DOHH2 (cell line): ENCODE measurements around the gene HDDC3.

Experiments
- H3F3A ChIP-seq: fragments of 200-600 bp; sonication (generic), shearing (Covaris generic); 2 replicates; pipeline ENCODE4 v1.6.0; 2016; ENCODE audit warnings: antibody characterized with exemption, mild to moderate bottlenecking; ENCODE audit not compliant: control insufficient read depth, insufficient read depth
- H3K27ac ChIP-seq: fragments of 200-600 bp; sonication (generic); 2 replicates; pipeline ENCODE4 v1.5.1; 2014; ENCODE audit warnings: low read depth, mild to moderate bottlenecking, low read length, moderate library complexity
- H3K27me3 ChIP-seq: fragments of 200-600 bp; sonication (generic); 2 replicates; pipeline ENCODE4 v1.6.1; 2014; ENCODE audit warnings: mild to moderate bottlenecking, low read length, mixed read lengths; ENCODE audit not compliant: control insufficient read depth
- H3K36me3 ChIP-seq: fragments of 200-600 bp; sonication (generic); 2 replicates; pipeline ENCODE4 v1.6.1; 2014; ENCODE audit warnings: mild to moderate bottlenecking, low read length, moderate library complexity, mixed read lengths; ENCODE audit not compliant: control insufficient read depth
- H3K4me1 ChIP-seq: fragments of 200-600 bp; sonication (generic); 2 replicates; pipeline ENCODE4 v1.6.1; 2014; ENCODE audit warnings: mild to moderate bottlenecking, low read length, mixed read lengths; ENCODE audit not compliant: control insufficient read depth
- H3K4me2 ChIP-seq: fragments of 200-600 bp; sonication (generic); 2 replicates; pipeline ENCODE4 v1.6.0; 2014; ENCODE audit warnings: mild to moderate bottlenecking, low read length, moderate library complexity
- H3K4me3 ChIP-seq: fragments of 200-600 bp; sonication (generic); 2 replicates; pipeline ENCODE4 v1.5.1; 2014; ENCODE audit warnings: mild to moderate bottlenecking, low read length, mixed read lengths
- H3K79me2 ChIP-seq: fragments of 200-600 bp; sonication (generic); 2 replicates; pipeline ENCODE4 v1.6.1; 2014; ENCODE audit warnings: mild to moderate bottlenecking, low read length, mixed read lengths; ENCODE audit not compliant: control insufficient read depth
- H3K9me2 ChIP-seq: fragments of 200-600 bp; sonication (generic); replicated peaks from 2 replicates; pipeline ENCODE4 v1.6.1; 2014; ENCODE audit warnings: mild to moderate bottlenecking, low read length, mixed read lengths; ENCODE audit not compliant: control insufficient read depth
- H3K9me3 ChIP-seq: fragments of 200-600 bp; sonication (generic); 2 replicates; pipeline ENCODE4 v1.6.1; 2014; ENCODE audit warnings: antibody characterized with exemption, low read length, mixed read lengths; ENCODE audit not compliant: control insufficient read depth, insufficient read depth
- H4K20me1 ChIP-seq: fragments of 200-600 bp; sonication (generic); 2 replicates; pipeline ENCODE4 v1.6.0; 2014; ENCODE audit warnings: low read depth, mild to moderate bottlenecking, antibody characterized with exemption, low read length, moderate library complexity; ENCODE audit not compliant: control insufficient read depth, insufficient read depth
- EZH2phosphoT487 ChIP-seq: fragments of 200-600 bp; sonication (generic); IDR thresholded peaks from 2 replicates; pipeline ENCODE4 v1.6.1; 2017; ENCODE audit warnings: borderline replicate concordance, mild to moderate bottlenecking, antibody characterized with exemption, low read length, moderate library complexity, mixed read lengths
- TF ChIP-seq, protein P1 (sequence below): fragments of 200-600 bp; sonication (generic); IDR thresholded peaks from one replicate; pipeline ENCODE4 v1.5.1; 2014; ENCODE audit warnings: antibody characterized with exemption, mild to moderate bottlenecking, low read depth, low read length; ENCODE audit not compliant: poor library complexity, severe bottlenecking

Gene HDDC3

DNA sequence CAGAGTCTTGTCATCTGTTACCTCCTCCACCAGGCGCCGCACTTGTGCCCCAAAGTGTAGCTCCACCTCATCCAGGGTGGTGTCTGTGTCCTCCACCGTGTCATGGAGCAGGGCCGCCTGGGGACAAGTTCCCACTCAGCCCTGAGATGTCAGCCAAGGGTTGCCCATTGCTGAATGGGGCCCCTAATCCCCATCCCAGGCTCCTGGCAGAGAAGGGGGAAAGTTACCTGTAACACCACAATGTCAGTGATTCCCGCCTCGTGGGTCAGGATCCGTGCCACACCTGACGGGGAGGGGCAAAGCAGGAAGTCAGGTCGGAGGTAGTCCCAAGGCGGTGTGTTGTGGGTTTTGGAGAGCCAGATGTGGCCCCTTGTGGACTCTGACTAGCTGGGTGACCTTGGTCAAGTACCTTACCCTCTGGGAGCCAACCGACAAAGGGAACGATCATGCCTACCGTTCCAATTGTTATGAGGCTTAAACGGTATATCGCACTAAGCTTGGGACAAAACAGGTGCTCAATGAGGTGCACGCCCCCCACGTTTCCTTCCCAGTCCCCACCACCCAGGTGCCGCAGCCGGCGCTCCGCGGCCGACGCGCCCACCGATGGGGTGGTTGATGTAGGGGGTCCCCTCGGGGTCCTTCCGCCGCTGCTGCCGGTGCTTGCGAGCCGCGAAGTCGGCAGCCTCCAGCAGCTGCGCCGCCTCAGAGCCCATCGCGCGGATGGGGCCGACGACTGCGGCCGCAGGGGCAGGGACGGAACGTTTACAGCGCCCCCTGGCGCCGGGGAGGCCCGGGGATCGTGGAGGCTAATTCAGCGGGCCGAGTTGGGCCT lies at the start of gene HDDC3:
Gene HDDC3 (minus strand): TSS at position 722 of the 832 bp plus-strand sequence. CDS start 9 bp downstream, at position 713.
- H3K9me3 ChIP-seq = no peaks in the 10 kb centered on the region

GRCh38 chr15:90982135-90982534 lies 49.8 kb upstream of the HDDC3 start:
- H3K79me2 ChIP-seq = peaks cover 57% of the 10 kb centered on the region
- TF ChIP-seq, protein P1, sequence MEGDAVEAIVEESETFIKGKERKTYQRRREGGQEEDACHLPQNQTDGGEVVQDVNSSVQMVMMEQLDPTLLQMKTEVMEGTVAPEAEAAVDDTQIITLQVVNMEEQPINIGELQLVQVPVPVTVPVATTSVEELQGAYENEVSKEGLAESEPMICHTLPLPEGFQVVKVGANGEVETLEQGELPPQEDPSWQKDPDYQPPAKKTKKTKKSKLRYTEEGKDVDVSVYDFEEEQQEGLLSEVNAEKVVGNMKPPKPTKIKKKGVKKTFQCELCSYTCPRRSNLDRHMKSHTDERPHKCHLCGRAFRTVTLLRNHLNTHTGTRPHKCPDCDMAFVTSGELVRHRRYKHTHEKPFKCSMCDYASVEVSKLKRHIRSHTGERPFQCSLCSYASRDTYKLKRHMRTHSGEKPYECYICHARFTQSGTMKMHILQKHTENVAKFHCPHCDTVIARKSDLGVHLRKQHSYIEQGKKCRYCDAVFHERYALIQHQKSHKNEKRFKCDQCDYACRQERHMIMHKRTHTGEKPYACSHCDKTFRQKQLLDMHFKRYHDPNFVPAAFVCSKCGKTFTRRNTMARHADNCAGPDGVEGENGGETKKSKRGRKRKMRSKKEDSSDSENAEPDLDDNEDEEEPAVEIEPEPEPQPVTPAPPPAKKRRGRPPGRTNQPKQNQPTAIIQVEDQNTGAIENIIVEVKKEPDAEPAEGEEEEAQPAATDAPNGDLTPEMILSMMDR = no peak
- no peak for TF ChIP-seq EZH2phosphoT487
- no peak overlapping the region for H3K4me2 ChIP-seq

More for the DNA sequence above, at the start of gene HDDC3:
- no peaks in the 10 kb centered on the region for H3K27me3 ChIP-seq
- TF ChIP-seq EZH2phosphoT487 = no peak
- TF ChIP-seq, protein P1 = peak; percentile 82
- H3K9me2 ChIP-seq = no peaks in the 10 kb centered on the region
- H3K4me1 ChIP-seq = peaks cover 67% of the 10 kb centered on the region
- peak within 1 kb of the TSS; percentile 98 for H3K4me3 ChIP-seq
- H3F3A ChIP-seq = peaks cover 13% of the 10 kb centered on the region
- peak within 1 kb of the TSS; percentile 91 for H3K27ac ChIP-seq
- peaks cover 48% of the 10 kb centered on the region for H3K79me2 ChIP-seq
- H3K4me2 ChIP-seq = peak within 1 kb of the TSS; percentile 97
- H3K36me3 ChIP-seq = peaks cover 33% of the 10 kb centered on the region
- H4K20me1 ChIP-seq = 0 out of 2 replicates have a peak, but pooled peaks cover 5% of the 10 kb centered on the region

GRCh38 chr15:90981681-90982080 lies 49.3 kb upstream of the HDDC3 start:
- H3K27me3 ChIP-seq = no peaks in the 10 kb centered on the region
- H3K36me3 ChIP-seq = peaks cover 89% of the 10 kb centered on the region
- H3K4me3 ChIP-seq = no peak overlapping the region
- H3K9me3 ChIP-seq = no peaks in the 10 kb centered on the region
- H3K27ac ChIP-seq = no peak overlapping the region
- H3K9me2 ChIP-seq = no peaks in the 10 kb centered on the region
- H4K20me1 ChIP-seq = 0 out of 2 replicates have a peak, but pooled peaks cover 4% of the 10 kb centered on the region
- peaks cover 53% of the 10 kb centered on the region for H3K79me2 ChIP-seq
- no peaks in the 10 kb centered on the region for H3F3A ChIP-seq
- TF ChIP-seq EZH2phosphoT487 = no peak
- TF ChIP-seq, protein P1 = no peak
- no peak overlapping the region for H3K4me2 ChIP-seq
- peaks cover 5% of the 10 kb centered on the region for H3K4me1 ChIP-seq

More at GRCh38 chr15:90982135-90982534, 49.8 kb upstream of the HDDC3 start:
- no peak overlapping the region for H3K4me3 ChIP-seq
- H3K9me3 ChIP-seq = no peaks in the 10 kb centered on the region
- H3K27me3 ChIP-seq = no peaks in the 10 kb centered on the region
- H3F3A ChIP-seq = no peaks in the 10 kb centered on the region
- H3K27ac ChIP-seq = no peak overlapping the region
- 0 out of 2 replicates have a peak, but pooled peaks cover 4% of the 10 kb centered on the region for H4K20me1 ChIP-seq
- peaks cover 10% of the 10 kb centered on the region for H3K4me1 ChIP-seq
- H3K9me2 ChIP-seq = no peaks in the 10 kb centered on the region
- peaks cover 89% of the 10 kb centered on the region for H3K36me3 ChIP-seq
